Activated T-helper 2 cell treated with anti-CD3 and anti-CD28 coated beads, Interferon-gamma antibody, Interleukin-2, Interleukin-4, amounts not matched to agents 10 μg/mL and 5 μg/mL and 100 μg/mL, durations not matched to agents 14 hours and 24 hours and 36 hours (primary cell): ENCODE data around the gene HIRA. TPM values are rescaled to one million over a fixed set of nuclear protein-coding genes. Genes with fewer than 3 reads are reported as not detected.

Source experiments
- DNase-seq: peaks from one replicate; pipeline ENCODE4 v3.0.0; 2021; ENCODE audit warnings: low spot score
- H3K27ac Mint-ChIP-seq: one replicate; pipeline ENCODE4 v1.8.0; 2021; ENCODE audit warnings: mixed read lengths
- H3K27me3 Mint-ChIP-seq: one replicate; pipeline ENCODE4 v1.8.0; 2021; ENCODE audit warnings: low read depth, mixed read lengths
- H3K36me3 Mint-ChIP-seq: one replicate; pipeline ENCODE4 v1.8.0; 2021; ENCODE audit warnings: low read depth, mixed read lengths
- H3K4me1 Mint-ChIP-seq: one replicate; pipeline ENCODE4 v1.8.0; 2021; ENCODE audit warnings: low read depth, mixed read lengths
- H3K4me3 Mint-ChIP-seq: one replicate; pipeline ENCODE4 v1.8.0; 2021; ENCODE audit warnings: low read depth, mild to moderate bottlenecking, moderate library complexity, mixed read lengths
- H3K9me3 Mint-ChIP-seq: one replicate; pipeline ENCODE4 v1.8.0; 2021; ENCODE audit warnings: mixed read lengths
- intact Hi-C: fragments of 100-400 bp; cut with micrococcal nuclease; formaldehyde crosslinking; loops from one replicate; pipeline ENCODE4 v1.15.1; 2023
- total RNA-seq: library from RNA; stranded (reverse); gene quantifications from 2 replicates; pipeline ENCODE4 v1.2.3, GENCODE V29; 2022

The HIRA gene
- total RNA-seq, 1 donor from 2014 or later, result 36.0 TPM

DNA sequence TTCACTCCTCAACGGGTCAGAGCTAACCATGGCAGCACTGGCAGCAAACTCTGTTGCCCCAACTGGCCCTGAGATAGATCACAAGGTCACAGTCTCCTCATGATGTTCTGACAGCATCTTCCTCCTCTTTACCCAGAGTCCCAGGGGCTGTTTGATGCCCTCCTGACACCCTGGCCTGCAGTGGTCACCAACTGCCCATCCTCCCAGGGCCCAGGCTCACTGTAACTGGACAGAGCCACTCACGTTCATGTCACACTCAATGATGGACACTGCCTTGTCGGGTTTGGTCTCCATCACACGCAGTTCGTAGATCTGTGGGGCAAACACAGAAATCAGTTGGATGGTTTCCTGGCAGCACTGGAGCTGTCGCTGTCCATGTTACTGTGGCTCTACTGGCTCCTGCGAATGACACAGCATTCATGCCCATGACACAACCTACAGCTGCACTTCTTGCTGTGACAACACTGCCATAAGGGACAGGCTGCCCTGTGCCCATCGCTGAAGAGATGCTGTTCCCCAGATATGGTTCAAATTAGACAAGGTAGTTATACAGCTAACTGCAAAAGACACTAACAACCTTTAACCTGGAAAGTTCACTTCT, 26.4 kb upstream of the HIRA start:
- Mint-ChIP-seq H3K36me3 (peaks cover 65% of the 10 kb centered on the region), H3K4me1 (peaks cover 7% of the 10 kb centered on the region), H3K27ac (no peak overlapping the region), H3K9me3 (no peaks in the 10 kb centered on the region), H3K27me3 (no peaks in the 10 kb centered on the region), H3K4me3 (no peak overlapping the region)
- no peak for DNase-seq
- intact Hi-C loops, result no loop called here

DNA sequence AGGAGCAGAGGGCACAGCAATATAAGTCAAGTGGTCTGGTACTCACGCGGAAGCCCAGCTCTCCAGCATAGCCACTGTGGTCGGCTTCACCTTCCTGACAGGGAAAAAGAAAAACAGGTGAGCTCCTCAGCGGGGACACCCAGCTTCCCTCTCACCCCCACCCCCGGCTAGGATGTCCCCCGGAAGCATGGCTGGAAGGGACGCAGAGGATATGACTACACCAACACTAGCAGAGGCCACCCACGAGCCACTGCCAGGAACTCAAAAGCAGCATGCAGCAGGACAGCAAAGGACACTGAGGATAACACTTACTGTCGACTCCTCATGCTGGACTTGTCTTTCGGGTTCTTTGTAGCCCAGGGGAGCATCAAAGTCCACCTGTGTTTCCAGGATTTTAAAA, 25.0 kb upstream of the HIRA start:
- Mint-ChIP-seq H3K4me3 (no peak overlapping the region), H3K27ac (no peak overlapping the region), H3K4me1 (peaks cover 7% of the 10 kb centered on the region), H3K27me3 (no peaks in the 10 kb centered on the region), H3K36me3 (peaks cover 70% of the 10 kb centered on the region), H3K9me3 (no peaks in the 10 kb centered on the region)
- DNase-seq, result no peak
- intact Hi-C loops, result no loop called here

GRCh38 chr22:19455585-19456370, 24.2 kb upstream of the HIRA start:
- Mint-ChIP-seq H3K4me3 (no peak overlapping the region), H3K9me3 (no peaks in the 10 kb centered on the region), H3K27me3 (no peaks in the 10 kb centered on the region), H3K36me3 (peaks cover 68% of the 10 kb centered on the region), H3K4me1 (peaks cover 7% of the 10 kb centered on the region), H3K27ac (no peak overlapping the region)
- intact Hi-C loops, result no loop called here
- no peak for DNase-seq

GRCh38 chr22:19455033-19455432, 23.5 kb upstream of the HIRA start:
- Mint-ChIP-seq H3K4me3 (no peak overlapping the region), H3K4me1 (peaks cover 7% of the 10 kb centered on the region), H3K27me3 (no peaks in the 10 kb centered on the region), H3K9me3 (no peaks in the 10 kb centered on the region), H3K36me3 (peaks cover 73% of the 10 kb centered on the region), H3K27ac (no peak overlapping the region)
- intact Hi-C loops, result no loop called here
- no peak for DNase-seq

DNA sequence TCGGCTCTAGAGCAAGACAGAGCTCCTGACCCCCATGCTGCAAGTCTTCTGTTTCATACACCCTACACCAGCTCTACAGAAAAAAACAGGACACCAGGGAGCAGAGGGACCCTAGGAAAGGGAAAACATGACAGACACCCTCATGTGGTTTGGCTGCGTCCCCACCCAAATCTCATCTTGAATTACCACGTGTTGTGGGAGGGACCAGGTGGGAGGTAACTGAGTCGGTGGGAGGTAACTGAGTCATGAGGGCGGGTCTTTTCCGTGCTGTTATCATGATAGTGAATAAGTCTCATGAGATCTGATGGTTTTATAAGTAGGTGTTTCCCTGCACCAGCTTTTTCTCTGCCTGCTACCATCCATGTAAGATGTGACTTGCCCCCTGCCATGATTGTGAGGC, 22.6 kb upstream of the HIRA start:
- H3K4me3 Mint-ChIP-seq, result no peak overlapping the region
- peaks cover 78% of the 10 kb centered on the region for H3K36me3 Mint-ChIP-seq
- no peak for DNase-seq
- H3K9me3 Mint-ChIP-seq, result no peaks in the 10 kb centered on the region
- peak overlapping the region; percentile 43 for H3K27ac Mint-ChIP-seq
- intact Hi-C loops, result no loop called here
- peaks cover 13% of the 10 kb centered on the region for H3K4me1 Mint-ChIP-seq
- no peaks in the 10 kb centered on the region for H3K27me3 Mint-ChIP-seq

GRCh38 chr22:19453718-19454117, 22.2 kb upstream of the HIRA start:
- intact Hi-C loops, result no loop called here
- Mint-ChIP-seq H3K9me3 (no peaks in the 10 kb centered on the region), H3K27ac (peak overlapping the region; percentile 43), H3K27me3 (no peaks in the 10 kb centered on the region), H3K36me3 (peaks cover 78% of the 10 kb centered on the region), H3K4me1 (peaks cover 16% of the 10 kb centered on the region), H3K4me3 (no peak overlapping the region)
- no peak for DNase-seq

DNA sequence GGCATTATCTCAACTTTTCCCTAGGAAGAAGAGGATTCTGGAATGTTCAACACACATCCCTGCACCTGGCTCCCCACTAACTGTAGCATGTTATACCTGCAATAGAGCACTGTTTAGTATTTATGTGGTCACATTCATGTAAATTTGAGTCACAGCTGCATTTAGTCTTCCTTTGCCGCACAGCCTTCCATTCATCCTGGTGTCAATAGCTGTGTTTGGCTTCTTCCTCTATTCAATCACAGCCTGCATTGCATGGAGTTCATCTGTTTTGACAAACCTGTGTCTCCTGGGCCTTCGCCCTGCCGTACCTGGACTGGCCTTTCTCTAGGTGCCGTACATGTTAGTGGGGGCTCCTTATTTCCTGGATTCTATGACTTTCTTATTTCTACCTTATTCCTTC, 20.0 kb upstream of the HIRA start:
- H3K4me3 Mint-ChIP-seq, result no peak overlapping the region
- DNase-seq, result no peak
- no peaks in the 10 kb centered on the region for H3K9me3 Mint-ChIP-seq
- intact Hi-C loops, result no loop called here
- no peaks in the 10 kb centered on the region for H3K27me3 Mint-ChIP-seq
- peaks cover 26% of the 10 kb centered on the region for H3K4me1 Mint-ChIP-seq
- H3K36me3 Mint-ChIP-seq, result peaks cover 75% of the 10 kb centered on the region
- H3K27ac Mint-ChIP-seq, result no peak overlapping the region

GRCh38 chr22:19450363-19451175, 19.0 kb upstream of the HIRA start:
- no peak for DNase-seq
- H3K27me3 Mint-ChIP-seq, result no peaks in the 10 kb centered on the region
- peaks cover 27% of the 10 kb centered on the region for H3K4me1 Mint-ChIP-seq
- no peaks in the 10 kb centered on the region for H3K9me3 Mint-ChIP-seq
- H3K27ac Mint-ChIP-seq, result no peak overlapping the region
- H3K36me3 Mint-ChIP-seq, result peaks cover 71% of the 10 kb centered on the region
- intact Hi-C loops, result no loop called here
- no peak overlapping the region for H3K4me3 Mint-ChIP-seq

- H3K27me3 Mint-ChIP-seq, result no peaks in the 10 kb centered on the region
- H3K27ac Mint-ChIP-seq, result peak overlapping the region; percentile 47
- DNase-seq, result no peak
- H3K36me3 Mint-ChIP-seq, result peaks cover 70% of the 10 kb centered on the region
- peaks cover 31% of the 10 kb centered on the region for H3K4me1 Mint-ChIP-seq
- intact Hi-C loops, result no loop called here
- H3K9me3 Mint-ChIP-seq, result no peaks in the 10 kb centered on the region
- no peak overlapping the region for H3K4me3 Mint-ChIP-seq
These were observed 17.9 kb upstream of the HIRA start for GRCh38 chr22:19449422-19449767.

- Mint-ChIP-seq H3K9me3 (no peaks in the 10 kb centered on the region), H3K27me3 (no peaks in the 10 kb centered on the region), H3K27ac (peak overlapping the region; percentile 52), H3K4me1 (peaks cover 32% of the 10 kb centered on the region), H3K36me3 (peaks cover 67% of the 10 kb centered on the region), H3K4me3 (peak overlapping the region; percentile 99)
- DNase-seq, result no peak
- intact Hi-C loops, result no loop called here
These were observed 17.3 kb upstream of the HIRA start for GRCh38 chr22:19448739-19449421.

GRCh38 chr22:19448076-19448607, 16.6 kb upstream of the HIRA start:
- Mint-ChIP-seq H3K36me3 (peaks cover 66% of the 10 kb centered on the region), H3K4me3 (peak overlapping the region; percentile 99), H3K27ac (peak overlapping the region; percentile 90), H3K9me3 (no peaks in the 10 kb centered on the region), H3K4me1 (peaks cover 33% of the 10 kb centered on the region), H3K27me3 (no peaks in the 10 kb centered on the region)
- intact Hi-C loops, result no loop called here
- peak; percentile 27 for DNase-seq

DNA sequence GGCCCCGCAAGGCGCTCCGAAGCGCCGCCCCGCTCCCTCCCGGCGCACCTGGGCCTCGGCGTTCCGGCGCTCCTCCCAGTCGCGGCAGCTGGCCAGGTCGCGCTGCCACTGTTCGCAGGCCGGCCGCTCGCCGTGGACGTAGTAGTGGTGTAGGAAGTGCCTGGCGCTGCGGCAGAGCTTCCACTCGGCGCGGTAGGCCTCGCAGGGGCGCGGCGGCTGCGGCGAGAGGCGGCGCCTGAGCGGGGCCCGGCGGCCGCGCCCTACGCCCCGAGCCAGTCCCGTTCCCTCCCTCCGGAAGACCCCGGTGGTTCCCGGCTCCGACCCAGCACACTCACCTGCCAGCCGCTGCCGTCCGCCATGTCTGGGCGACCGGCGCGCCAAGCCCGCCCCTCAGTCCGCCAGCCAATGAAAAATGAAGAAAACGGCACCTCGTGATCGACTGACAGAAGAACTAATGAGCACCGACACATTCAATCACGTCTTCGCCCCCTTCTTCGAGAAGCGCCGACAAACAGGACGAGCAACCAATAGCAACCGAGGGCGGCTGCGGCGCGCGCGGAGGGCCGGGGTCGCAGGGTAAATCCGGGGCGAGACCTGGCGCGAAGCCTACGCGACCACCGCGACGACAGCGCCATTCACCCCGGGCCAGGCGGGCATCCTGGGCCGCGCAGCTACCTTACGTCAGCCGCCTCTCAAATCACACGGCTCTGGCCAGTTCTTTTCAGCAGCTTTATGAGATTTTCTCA, 16.0 kb upstream of the HIRA start, which contains the start of gene C22orf39:
Gene C22orf39, minus strand, starts transcription at position 382 of the 746 bp plus-strand sequence. Its CDS starts 23 bp downstream, at position 359.
- Mint-ChIP-seq H3K4me3 (peak within 1 kb of the TSS; percentile 99), H3K27ac (peak within 1 kb of the TSS; percentile 90), H3K36me3 (peaks cover 65% of the 10 kb centered on the region), H3K9me3 (no peaks in the 10 kb centered on the region), H3K27me3 (no peaks in the 10 kb centered on the region), H3K4me1 (peaks cover 33% of the 10 kb centered on the region)
- intact Hi-C loops, result loop anchor here (1.0 to 2.0 kb wide), 2 partner anchors 15 to 32 kb away; partner anchors contain the start of genes CDC45, MRPL40 and UFD1
- DNase-seq, result peak; percentile 90
